Fibroblast of mammary gland (primary cell): ENCODE results near the gene ZNF778.
"Not testable (repeated sequence)": the region's sequence is repeated elsewhere in the genome, so short reads cannot be mapped to it uniquely, and the experiment has no call there.

ENCODE experiments used
- DNase-seq: peaks from one replicate; pipeline ENCODE4 v3.0.0-alpha.2; 2010; ENCODE audit warnings: low read depth
- H3K4me3 ChIP-seq: 2 replicates; pipeline ENCODE4 v1.5.1; 2011; ENCODE audit warnings: low read depth, mild to moderate bottlenecking, low read length, moderate library complexity; ENCODE audit not compliant: control insufficient read depth
- TF ChIP-seq, protein P1 (sequence below): conservative IDR thresholded peaks from 2 replicates; pipeline ENCODE4 v1.5.1; 2011; ENCODE audit warnings: low read depth, low read length, inconsistent platforms; ENCODE audit not compliant: control insufficient read depth, insufficient read depth

Gene ZNF778

DNA sequence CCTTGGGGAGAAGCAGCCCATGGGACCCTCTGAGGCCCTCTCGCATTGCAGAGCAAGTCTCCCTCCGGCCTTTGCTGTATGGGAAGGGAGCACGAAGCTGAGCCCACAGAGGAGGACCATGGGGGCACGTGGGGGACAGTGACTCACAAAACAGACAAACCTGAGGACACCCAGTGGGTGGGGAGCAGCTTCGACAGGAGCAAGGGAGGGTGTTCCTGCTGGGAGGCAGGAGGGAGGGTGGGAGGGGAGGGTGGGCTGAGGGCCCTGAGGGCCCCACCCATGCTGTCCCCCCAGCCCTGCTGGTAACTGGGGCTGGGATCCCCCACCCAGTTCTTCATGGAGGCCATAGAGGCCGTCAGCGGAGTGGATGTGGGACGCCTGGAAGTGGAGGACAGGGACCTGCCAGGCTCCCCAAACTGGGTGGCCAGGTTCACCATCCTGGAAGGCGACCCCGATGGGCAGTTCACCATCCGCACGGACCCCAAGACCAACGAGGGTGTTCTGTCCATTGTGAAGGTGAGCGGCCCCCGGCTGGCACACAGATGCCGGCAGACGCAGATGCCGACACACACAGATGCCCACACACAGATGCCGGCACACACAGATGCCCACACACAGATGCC is 29.6 kb upstream of the ZNF778 start:
- H3K4me3 ChIP-seq, result no peak overlapping the region
- TF ChIP-seq, protein P1, sequence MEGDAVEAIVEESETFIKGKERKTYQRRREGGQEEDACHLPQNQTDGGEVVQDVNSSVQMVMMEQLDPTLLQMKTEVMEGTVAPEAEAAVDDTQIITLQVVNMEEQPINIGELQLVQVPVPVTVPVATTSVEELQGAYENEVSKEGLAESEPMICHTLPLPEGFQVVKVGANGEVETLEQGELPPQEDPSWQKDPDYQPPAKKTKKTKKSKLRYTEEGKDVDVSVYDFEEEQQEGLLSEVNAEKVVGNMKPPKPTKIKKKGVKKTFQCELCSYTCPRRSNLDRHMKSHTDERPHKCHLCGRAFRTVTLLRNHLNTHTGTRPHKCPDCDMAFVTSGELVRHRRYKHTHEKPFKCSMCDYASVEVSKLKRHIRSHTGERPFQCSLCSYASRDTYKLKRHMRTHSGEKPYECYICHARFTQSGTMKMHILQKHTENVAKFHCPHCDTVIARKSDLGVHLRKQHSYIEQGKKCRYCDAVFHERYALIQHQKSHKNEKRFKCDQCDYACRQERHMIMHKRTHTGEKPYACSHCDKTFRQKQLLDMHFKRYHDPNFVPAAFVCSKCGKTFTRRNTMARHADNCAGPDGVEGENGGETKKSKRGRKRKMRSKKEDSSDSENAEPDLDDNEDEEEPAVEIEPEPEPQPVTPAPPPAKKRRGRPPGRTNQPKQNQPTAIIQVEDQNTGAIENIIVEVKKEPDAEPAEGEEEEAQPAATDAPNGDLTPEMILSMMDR, result no peak
- peak; percentile 25 for DNase-seq

DNA sequence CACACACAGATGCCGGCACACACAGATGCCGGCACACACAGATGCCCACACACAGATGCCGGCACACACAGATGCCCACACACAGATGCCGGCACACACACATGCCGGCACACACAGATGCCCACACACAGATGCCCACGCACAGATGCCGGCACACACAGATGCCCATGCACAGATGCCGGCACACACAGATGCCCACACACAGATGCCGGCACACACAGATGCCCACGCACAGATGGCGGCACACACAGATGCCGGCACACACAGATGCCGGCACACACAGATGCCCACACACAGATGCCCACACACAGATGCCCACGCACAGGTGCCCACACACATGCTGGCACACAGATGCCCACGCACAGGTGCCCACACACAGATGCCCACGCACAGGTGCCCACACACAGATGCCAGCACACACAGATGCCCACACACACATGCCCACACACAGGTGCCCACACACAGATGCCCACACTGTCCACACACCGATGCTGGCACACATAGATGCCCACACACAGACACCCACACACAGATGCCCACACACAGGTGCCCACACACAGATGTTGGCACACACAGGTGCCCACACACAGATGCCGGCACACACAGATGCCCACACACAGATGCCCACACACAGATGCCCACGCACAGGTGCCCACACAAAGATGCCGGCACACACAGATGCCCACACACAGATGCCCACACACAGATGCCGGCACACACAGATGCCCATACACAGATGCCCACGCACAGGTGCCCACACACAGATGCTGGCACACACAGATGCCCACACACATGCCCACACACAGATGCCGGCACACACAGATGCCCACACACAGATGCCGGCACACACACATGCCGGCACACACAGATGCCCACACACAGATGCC is 28.8 kb upstream of the ZNF778 start:
- not testable (repeated sequence) for DNase-seq, H3K4me3 ChIP-seq

DNA sequence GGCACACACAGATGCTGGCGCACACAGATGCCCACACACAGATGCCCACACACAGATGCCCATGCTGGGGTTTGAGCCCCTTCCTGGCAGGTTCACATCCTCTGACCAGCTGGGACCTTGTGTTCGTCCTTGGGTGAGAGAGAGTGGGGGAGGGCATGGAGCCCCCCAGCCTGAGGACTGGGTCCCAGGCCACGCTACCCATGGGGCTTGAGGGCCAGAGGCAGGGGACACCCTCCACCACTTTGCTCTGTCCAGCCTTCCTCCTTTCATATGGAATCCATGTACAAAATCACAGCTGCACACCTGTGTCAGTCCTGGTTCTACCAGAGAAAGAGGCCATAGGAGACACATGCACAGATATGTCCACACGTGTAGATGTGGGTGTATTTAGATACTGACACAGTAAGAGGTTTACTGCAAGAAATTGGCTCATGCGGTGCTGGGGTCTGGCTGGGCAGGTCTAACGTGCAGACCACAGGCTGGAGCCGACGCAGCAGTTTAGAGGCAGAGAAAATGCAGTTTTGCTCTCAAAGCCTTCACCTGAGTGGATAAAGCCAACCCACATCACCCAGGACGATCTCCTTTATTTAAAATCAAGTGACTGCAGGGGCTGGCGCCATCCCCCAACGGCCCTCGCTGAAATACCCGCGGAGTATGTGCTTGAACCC is 28.0 kb upstream of the ZNF778 start:
- no peak overlapping the region for H3K4me3 ChIP-seq
- TF ChIP-seq, protein P1, result no peak
- no peak for DNase-seq

DNA sequence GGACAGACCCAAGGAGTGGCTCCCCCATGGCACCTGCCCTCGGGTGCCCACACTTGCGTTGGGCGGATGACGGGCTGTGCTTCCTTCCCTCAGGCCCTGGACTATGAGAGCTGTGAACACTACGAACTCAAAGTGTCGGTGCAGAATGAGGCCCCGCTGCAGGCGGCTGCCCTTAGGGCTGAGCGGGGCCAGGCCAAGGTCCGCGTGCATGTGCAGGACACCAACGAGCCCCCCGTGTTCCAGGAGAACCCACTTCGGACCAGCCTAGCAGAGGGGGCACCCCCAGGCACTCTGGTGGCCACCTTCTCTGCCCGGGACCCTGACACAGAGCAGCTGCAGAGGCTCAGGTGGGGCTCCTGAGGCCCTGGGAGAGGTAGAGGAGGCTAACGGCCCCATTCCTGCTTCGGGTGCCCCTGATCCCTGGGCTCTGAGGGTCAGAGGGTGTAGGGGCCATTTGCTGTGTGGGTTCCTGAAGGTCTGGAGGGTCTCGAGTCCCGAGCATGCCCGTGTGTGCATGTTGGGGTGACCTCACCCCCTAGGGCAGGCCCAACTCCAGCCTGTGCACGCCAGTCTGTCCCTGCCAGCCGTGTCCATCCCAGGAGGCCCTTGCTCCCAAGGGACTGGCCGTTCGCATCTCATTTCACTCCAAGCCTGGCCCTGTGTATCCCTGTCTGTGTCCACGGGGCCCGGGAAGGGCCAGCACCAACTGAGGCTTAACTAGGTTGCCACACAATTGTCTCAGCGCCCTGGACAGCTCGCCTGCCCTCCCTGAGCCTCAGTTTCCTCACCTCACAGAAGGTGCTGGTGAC is 27.1 kb upstream of the ZNF778 start:
- TF ChIP-seq, protein P1, result no peak
- H3K4me3 ChIP-seq, result no peak overlapping the region
- DNase-seq, result no peak

DNA sequence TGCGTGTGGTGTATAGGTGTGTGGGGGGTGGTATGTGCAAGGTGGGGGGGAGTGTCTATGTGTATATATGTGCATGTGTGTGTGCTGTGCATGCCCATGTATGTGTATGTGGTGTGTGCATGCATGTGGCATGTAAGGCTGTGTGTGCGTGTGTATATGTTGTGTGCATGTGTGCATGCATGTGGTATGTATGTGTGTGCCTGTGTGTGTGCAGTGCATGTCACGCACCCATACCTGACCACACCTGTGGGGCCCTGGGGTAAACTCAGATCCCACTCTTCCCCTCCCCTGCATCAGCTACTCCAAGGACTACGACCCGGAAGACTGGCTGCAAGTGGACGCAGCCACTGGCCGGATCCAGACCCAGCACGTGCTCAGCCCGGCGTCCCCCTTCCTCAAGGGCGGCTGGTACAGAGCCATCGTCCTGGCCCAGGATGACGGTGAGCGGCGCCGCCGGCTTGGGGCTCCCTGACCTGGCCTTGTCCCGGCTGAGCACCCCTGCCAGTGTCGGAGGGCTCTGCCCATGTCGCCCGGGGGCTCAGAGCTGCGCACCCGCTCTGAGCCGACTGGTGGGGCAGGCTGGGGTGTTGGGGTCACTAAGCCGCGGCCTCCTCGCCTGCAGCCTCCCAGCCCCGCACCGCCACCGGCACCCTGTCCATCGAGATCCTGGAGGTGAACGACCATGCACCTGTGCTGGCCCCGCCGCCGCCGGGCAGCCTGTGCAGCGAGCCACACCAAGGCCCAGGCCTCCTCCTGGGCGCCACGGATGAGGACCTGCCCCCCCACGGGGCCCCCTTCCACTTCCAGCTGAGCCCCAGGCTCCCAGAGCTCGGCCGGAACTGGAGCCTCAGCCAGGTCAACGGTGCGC is 26.2 kb upstream of the ZNF778 start:
- TF ChIP-seq, protein P1, result no peak
- no peak for DNase-seq
- no peak overlapping the region for H3K4me3 ChIP-seq

DNA sequence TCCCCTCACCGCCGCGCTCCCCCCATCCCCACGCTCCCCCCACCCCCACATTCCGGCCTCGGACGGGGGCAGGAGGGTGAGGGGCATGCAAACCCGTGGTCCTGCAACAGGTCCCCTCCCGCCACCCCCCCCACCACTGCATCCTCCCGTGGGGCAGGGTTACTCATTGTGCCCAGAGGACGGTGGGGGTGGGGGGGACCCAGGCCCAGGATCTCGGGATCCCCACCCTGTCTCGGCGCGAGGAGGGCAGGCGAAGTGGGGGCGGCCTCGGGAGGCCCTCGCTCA is 25.7 kb upstream of the ZNF778 start:
- peak overlapping the region; percentile 35 for H3K4me3 ChIP-seq
- TF ChIP-seq, protein P1, result no peak
- no peak for DNase-seq

DNA sequence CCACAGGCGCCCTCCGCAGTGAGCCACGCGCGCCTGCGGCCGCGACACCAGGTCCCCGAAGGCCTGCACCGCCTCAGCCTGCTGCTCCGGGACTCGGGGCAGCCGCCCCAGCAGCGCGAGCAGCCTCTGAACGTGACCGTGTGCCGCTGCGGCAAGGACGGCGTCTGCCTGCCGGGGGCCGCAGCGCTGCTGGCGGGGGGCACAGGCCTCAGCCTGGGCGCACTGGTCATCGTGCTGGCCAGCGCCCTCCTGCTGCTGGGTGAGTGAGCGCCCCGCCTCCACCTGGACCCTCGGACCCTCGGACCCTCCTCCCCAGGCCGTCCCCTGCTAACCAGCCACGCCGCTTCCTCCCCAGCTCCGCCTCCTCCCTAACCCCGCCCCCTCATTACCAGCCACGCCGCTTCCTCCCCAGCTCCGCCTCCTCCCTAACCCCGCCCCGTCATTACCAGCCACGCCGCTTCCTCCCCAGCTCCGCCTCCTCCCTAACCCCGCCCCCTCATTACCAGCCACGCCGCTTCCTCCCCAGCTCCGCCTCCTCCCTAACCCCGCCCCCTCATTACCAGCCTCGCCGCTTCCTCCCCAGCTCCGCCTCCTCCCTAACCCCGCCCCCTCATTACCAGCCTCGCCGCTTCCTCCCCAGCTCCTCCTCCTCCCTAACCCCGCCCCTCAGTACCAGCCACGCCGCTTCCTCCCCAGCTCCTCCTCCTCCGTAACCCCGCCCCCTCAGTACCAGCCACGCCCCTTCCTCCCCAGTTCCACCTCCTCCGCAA is 25.1 kb upstream of the ZNF778 start:
- peak overlapping the region; percentile 35 for H3K4me3 ChIP-seq
- DNase-seq, result peak; percentile 95
